ENCODE results near the gene ERI3.

The ERI3 gene

GRCh38 chr1:44283524-44284173, 71.4 kb downstream of the ERI3 start:
- no peak for DNase-seq (ENCODE audit: low read depth in 3 of 3)

DNA sequence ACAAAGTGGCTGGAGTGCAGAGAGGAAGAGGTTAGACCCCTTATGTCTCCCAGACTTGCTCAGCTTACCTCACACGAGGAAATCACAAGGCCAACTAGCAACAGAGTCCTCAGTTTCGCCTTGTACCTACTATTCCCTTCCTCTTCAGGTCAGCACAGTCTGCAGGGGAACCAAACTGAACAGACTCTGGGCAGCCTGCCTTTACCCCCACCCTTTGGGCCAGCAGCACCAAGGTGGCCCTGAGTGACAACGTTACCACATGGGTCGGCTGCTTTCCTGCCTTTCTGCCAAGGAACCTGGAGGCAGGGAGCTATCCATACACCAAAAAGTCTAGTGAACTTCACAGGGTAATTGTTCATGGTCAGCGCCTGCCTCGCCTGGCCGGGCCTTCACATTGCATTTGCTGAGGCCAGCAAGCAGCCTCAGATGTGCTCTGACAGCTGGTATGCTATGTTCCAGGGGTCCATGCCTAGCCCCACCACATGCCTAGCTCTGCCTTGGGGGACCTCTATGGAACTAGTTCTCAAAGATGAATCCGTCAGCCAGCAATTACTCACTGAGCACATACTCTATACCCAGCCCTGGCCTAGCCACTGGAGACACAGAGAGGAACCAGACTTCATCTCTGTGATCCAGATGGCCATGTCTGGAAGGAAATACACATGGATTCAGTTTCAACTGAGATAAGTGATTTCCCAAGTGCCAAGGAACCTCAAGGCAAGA, 72.2 kb downstream of the ERI3 start:
- DNase-seq (ENCODE audit: low read depth in 3 of 3), result no peak

- no peak for DNase-seq (ENCODE audit: low read depth in 3 of 3)
These were observed 72.9 kb downstream of the ERI3 start for GRCh38 chr1:44281962-44282703.

DNA sequence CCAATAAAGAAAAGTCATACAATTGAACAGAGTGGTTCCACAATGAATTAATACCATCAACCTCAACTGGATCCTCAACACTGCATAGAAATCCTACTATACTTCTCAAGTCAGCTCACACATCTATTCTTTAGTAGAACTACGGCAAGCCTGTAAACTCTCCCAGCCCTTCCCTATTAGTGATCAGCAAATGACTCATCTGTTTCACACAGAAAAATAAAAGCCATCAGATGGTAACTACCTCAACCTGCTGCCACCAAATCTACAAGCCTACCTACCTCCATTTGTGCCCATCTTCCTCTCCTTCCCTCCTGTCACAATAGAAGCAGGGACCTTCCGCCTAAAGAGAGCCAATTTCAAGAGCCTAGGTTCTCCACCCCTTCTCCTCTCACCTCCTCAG, 78.2 kb downstream of the ERI3 start:
- no peak for DNase-seq (ENCODE audit: low read depth in 3 of 3)

DNA sequence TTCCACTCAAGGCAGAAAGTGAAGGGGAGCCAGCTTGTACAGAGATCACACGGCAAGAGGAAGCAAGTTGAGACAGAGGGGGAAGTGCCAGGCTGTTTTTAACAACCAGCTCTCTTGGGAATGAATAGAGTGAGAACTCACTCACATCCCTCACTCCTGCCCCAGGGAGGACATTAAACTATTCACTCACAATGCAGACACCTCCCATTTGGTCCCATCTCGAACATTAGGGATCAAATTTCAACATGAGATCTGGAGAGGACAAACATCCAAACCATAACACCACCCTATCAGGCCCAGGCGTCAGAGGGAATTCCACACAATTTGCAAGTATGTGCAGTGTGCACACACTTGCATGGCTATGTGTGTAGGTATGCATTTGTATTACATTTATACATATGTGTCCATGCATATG, 79.1 kb downstream of the ERI3 start:
- no peak for DNase-seq (ENCODE audit: low read depth in 3 of 3)

- no peak for DNase-seq (ENCODE audit: low read depth in 3 of 3)
These were observed 79.6 kb downstream of the ERI3 start for GRCh38 chr1:44275296-44275962.

- no peak for DNase-seq (ENCODE audit: low read depth in 3 of 3)
These were observed 81.3 kb downstream of the ERI3 start for GRCh38 chr1:44273560-44274350.

DNA sequence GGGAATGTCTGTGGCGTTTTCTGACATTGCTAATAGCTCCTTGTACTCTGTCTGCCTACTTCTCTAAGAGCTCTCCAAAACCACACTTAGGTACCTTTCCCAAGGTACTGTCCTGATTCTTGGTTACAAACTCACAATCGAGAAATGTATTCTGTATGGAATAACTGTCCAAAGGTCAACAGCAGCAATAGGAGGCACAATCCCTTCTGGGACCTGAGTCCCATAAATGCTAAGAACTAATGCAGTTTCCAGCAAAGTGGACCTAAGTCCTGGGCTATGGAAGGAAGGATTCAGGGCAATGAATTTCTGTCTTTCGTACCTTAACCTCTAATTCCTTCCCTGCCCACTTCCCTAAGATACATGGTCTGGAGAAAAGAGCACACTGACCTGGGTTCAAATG, 82.1 kb downstream of the ERI3 start:
- DNase-seq (ENCODE audit: low read depth in 3 of 3), result no peak

DNA sequence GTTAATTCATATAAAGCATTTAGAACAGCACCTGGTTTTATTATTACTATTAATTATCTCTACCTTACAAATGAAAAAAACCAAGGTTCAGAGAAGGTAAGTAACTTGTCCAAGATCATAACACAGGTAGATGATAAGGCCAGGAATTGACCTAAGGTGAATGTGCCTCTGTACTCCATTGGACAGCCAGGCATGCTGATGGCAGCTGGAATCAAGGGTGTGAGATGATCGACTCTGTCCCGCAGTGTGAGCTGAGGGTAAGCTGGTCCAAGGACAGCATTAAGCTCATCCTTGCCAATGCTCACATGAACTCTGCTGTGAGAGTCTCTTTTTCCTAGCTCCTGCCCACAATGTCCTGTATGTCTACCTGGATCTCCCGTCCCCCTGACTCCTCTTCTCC, 83.4 kb downstream of the ERI3 start:
- DNase-seq (ENCODE audit: low read depth in 3 of 3), result no peak

DNA sequence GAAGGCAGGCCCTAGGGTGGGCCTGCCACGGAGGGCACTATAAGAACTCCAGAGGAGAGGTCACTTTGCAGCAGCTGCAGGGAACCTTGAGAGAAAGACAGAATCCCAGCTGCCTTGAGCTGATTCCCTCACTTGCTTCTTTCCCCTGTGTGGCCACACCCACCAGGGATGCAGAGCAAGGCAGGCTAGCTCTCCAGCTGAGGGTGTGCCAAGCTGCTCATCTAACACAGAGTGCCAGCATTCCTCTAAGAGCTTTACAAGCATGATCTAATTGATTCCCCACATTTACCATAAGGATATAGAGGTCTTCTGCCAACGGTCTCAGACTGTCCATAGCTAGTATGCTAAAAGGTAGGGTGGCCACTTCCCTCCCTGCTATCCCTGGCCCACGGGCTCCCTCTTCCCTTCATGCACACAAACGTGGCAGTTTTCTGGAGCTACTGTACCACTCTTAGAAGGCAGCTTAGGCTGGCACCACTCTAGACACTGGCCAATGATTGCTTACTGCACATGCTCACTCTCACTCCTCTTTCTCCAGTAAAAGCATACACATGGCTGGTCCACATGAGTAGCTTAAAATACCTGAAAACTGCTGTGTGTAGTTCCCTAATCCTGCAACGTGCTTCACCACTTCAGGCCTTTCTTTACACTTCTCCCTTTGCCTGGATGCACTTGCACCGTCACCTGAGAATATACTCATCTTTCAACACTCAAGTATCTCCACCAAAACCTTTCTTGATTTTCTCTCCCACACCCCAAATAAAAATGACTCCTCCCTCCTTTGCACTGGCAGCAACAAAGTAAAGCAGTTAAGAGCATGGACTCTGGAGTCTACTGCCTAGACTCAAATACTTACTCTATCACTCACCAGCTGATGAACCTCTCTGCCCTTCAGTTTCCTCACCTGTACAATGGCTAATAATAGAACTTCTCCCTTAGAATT, 84.1 kb downstream of the ERI3 start:
- DNase-seq (ENCODE audit: low read depth in 3 of 3), result no peak

GRCh38 chr1:44268054-44268453, 87.0 kb downstream of the ERI3 start:
- no peak for DNase-seq (ENCODE audit: low read depth in 3 of 3)

DNA sequence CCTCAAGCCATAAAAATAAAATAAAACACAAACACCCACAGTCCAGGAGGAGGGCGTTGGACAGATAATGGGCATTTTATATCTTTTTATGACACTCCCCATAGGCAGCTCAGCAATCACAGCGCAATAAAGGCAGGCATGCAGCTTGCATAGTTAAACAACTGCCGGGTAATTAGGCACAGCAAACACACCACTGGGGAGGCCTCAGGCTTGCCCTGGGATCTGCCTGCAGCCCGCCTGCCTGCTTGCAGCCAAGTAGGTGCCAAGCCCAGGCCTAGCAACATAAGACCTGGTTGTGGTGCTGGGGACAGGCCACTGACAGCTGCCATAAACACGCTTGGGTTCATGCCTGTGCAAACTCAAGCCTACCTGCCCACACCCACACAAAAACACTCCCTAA, 87.6 kb downstream of the ERI3 start:
- no peak for DNase-seq (ENCODE audit: low read depth in 3 of 3)

- DNase-seq (ENCODE audit: low read depth in 3 of 3), result no peak
These were observed 88.4 kb downstream of the ERI3 start for GRCh38 chr1:44266400-44267344.

GRCh38 chr1:44265656-44266358, 89.2 kb downstream of the ERI3 start:
- no peak for DNase-seq (ENCODE audit: low read depth in 3 of 3)

DNA sequence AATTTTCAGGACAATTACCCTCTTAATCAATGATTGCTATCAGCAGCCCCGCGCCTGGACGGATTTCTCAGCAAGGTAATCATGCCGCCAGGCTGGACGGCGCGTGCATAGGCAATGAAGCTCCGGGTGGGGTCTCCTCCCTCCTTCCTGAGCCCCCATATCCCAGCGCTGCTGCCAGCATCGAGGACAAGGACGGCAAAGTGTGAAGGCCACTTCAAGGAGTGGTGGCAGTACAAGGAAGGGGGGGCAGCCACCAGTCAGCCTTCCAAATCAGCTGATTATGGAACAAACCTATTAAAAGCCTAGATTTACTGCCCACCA, 90.6 kb downstream of the ERI3 start:
- no peak for DNase-seq (ENCODE audit: low read depth in 3 of 3)

DNA sequence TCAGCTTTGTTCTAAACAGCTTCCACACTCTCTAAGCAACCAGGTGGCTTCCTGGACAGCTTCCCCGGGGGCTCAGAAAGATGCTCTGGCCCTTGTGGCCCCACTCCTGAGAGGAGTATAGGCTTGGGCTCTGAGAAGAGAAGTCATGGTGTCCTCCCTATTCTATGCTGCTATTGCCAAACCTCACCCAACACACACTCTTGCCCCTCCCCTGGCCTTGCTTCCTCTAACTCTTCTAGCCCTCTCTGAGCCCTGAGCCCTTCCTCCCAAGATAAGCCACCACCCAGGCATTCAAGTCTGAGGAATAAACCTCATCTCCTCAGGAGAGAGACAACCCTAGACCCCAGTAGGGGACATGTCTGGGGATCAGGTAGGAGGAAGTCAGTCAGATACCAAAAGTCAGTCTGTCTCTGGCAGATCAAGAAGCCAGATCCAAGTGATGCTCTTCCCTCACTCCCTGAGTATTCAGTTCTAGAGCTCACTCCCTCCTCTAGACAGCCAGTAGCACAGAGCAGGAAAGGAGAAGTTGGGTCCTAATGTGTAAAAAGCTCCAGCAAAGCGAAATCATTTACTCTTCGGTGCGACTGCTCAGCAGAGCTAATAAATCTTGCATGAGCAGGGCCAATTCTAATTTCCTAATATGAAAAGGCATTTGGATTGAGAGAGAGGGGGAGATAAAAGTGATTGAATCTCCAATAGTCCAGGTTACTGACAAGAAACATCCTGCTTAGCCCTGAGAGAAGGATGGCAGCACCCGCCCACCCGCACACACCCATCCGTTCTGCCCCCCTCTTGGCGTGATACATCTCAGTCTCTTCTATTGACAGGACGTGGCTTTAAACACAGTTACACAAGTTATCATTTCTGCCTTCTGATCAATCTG, 91.2 kb downstream of the ERI3 start:
- no peak for DNase-seq (ENCODE audit: low read depth in 3 of 3)

GRCh38 chr1:44262816-44263567, 92.1 kb downstream of the ERI3 start:
- no peak for DNase-seq (ENCODE audit: low read depth in 3 of 3)
